ENCODE measurements around the gene CASP8. TPM values are rescaled to one million over a fixed set of nuclear protein-coding genes. Genes with fewer than 3 reads are reported as not detected.

The CASP8 gene
- total RNA-seq, 4 donors from 2014 or later = 4.9 to 17.9 (median 5.3) TPM

DNA sequence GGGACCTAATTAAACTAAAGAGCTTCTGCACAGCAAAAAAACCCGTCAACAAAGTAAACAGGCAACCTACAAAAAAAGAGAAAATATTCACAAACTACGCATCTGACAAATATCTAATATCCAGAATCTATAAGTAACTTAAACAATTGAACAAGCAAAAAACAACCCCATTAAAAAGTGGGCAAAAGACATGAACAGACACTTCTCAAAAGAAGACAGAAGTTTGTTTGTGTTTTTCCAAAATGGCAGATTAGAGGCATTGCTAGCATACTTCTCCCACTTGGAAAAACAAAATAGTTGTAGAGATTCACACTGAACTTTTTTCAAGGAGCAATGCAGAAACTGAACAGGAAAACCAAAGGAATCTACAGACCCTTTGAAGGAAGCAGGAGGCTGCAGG lies 59.2 kb downstream of the CASP8 start:
- Histone ChIP-seq H3K9me3 (peaks cover 0 to 28% (median 17%) of the 10 kb centered on the region in 4 donors), H3K27ac (replicated peaks in 1 of 4) (no peak overlapping the region), H3K27me3 (no peaks in the 10 kb centered on the region), H3K4me3 (no peak overlapping the region), H3K36me3 (peaks cover 0 to 12% (median 7%) of the 10 kb centered on the region in 4 donors), H3K4me1 (no peaks in the 10 kb centered on the region)
- no peak for DNase-seq (ENCODE audit: extremely low spot score)
- 43% methylated on average over 2 of the region's 2 CpGs for WGBS
- TF ChIP-seq, protein P1, sequence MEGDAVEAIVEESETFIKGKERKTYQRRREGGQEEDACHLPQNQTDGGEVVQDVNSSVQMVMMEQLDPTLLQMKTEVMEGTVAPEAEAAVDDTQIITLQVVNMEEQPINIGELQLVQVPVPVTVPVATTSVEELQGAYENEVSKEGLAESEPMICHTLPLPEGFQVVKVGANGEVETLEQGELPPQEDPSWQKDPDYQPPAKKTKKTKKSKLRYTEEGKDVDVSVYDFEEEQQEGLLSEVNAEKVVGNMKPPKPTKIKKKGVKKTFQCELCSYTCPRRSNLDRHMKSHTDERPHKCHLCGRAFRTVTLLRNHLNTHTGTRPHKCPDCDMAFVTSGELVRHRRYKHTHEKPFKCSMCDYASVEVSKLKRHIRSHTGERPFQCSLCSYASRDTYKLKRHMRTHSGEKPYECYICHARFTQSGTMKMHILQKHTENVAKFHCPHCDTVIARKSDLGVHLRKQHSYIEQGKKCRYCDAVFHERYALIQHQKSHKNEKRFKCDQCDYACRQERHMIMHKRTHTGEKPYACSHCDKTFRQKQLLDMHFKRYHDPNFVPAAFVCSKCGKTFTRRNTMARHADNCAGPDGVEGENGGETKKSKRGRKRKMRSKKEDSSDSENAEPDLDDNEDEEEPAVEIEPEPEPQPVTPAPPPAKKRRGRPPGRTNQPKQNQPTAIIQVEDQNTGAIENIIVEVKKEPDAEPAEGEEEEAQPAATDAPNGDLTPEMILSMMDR (IDR thresholded peaks at IDR 0.05) = no peak
- TF ChIP-seq POLR2AphosphoS5 (IDR thresholded peaks at IDR 0.05) (no peak), EP300 (IDR thresholded peaks at IDR 0.05) (no peak), POLR2A (IDR thresholded peaks at IDR 0.05; ENCODE audit: low read depth) (no peak)
- intact Hi-C loops (cut with DNase I) = no loop called here

DNA sequence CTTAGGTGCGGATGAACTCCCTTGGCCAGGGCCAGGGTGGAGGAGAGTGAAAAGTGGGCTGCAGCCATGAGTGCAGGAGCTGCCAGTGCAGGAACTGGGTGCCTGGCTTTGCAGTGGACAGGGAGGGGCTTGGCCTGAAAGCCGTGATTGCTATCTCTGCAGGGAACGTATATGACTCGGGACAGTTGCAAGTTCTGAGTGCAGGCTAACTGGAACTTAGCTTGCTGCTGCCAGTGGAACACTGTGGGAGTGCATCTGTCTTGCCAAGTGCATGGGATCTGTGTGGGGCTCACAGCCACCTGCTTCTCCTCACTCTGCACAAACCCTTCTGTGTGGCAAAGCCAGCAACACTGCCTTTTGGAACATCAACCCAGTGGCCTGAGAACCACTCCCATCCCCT lies 59.9 kb downstream of the CASP8 start:
- H3K4me1 ChIP-seq = no peaks in the 10 kb centered on the region
- H3K4me3 ChIP-seq = no peak overlapping the region
- WGBS = 100% methylated on average over 1 of the region's 4 CpGs
- H3K27me3 ChIP-seq = no peaks in the 10 kb centered on the region
- TF ChIP-seq, protein P1 (IDR thresholded peaks at IDR 0.05) = no peak
- TF ChIP-seq EP300 (IDR thresholded peaks at IDR 0.05) (no peak), POLR2AphosphoS5 (IDR thresholded peaks at IDR 0.05) (no peak), POLR2A (IDR thresholded peaks at IDR 0.05; ENCODE audit: low read depth) (no peak)
- no peak for DNase-seq (ENCODE audit: extremely low spot score)
- peaks cover 0 to 27% (median 17%) of the 10 kb centered on the region in 4 donors for H3K9me3 ChIP-seq
- H3K27ac ChIP-seq (replicated peaks in 1 of 4) = no peak overlapping the region
- peaks cover 0 to 12% (median 9%) of the 10 kb centered on the region in 4 donors for H3K36me3 ChIP-seq
- intact Hi-C loops (cut with DNase I) = no loop called here

DNA sequence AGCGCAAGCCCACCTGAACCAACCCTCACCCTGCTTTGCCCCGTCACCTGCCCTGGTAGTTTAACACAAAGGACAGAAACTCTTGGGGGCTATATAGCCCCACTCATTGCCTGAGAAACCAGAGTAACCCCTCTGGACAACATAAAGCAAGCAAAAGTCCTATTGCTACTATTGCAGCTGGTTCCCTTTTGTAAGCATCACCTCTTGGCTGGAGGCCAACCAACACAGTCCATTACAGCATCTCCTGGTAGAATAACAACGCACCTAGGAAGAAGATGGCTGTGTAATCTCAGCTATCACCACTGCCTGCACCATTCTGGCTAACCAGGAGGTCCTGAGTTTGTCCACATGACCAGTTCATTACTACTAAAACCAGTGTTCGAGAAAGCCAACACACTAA lies 60.4 kb downstream of the CASP8 start:
- TF ChIP-seq, protein P1 (IDR thresholded peaks at IDR 0.05) = no peak
- TF ChIP-seq EP300 (IDR thresholded peaks at IDR 0.05) (no peak), POLR2AphosphoS5 (IDR thresholded peaks at IDR 0.05) (no peak), POLR2A (IDR thresholded peaks at IDR 0.05; ENCODE audit: low read depth) (no peak)
- no peak overlapping the region for H3K27ac ChIP-seq (replicated peaks in 1 of 4)
- 92% methylated on average over 4 of the region's 4 CpGs for WGBS
- no peaks in the 10 kb centered on the region for H3K27me3 ChIP-seq
- peaks cover 0 to 30% (median 17%) of the 10 kb centered on the region in 4 donors for H3K9me3 ChIP-seq
- no peak overlapping the region for H3K4me3 ChIP-seq
- peaks cover 0 to 12% (median 9%) of the 10 kb centered on the region in 4 donors for H3K36me3 ChIP-seq
- intact Hi-C loops (cut with DNase I) = no loop called here
- DNase-seq (ENCODE audit: extremely low spot score) = no peak
- no peaks in the 10 kb centered on the region for H3K4me1 ChIP-seq

DNA sequence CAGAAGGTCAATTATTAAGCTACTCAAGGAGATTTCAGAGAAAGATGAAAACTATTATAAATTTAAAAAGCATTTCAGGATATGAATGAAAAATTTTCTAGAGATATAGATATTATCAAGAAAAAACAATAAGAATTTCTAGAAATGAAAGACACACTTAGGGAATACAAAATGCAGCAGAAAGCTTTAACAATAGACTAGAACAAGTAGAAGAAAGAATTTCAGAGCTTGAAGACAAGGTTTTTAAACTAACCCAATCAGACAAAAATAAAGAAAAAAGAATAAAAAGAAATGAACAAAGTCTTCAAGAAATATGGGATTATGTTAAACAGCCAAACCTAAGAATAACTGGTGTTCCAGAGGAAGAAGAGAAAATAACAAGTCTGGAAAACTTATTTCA lies 62.4 kb downstream of the CASP8 start:
- intact Hi-C loops (cut with DNase I) = no loop called here
- DNase-seq (ENCODE audit: extremely low spot score) = no peak
- TF ChIP-seq POLR2A (IDR thresholded peaks at IDR 0.05; ENCODE audit: low read depth) (no peak), POLR2AphosphoS5 (IDR thresholded peaks at IDR 0.05) (no peak), EP300 (IDR thresholded peaks at IDR 0.05) (no peak)
- TF ChIP-seq, protein P1 (IDR thresholded peaks at IDR 0.05) = no peak
- H3K4me1 ChIP-seq = no peaks in the 10 kb centered on the region
- peaks cover 0 to 40% (median 20%) of the 10 kb centered on the region in 4 donors for H3K9me3 ChIP-seq
- no peak overlapping the region for H3K27ac ChIP-seq (replicated peaks in 1 of 4)
- H3K4me3 ChIP-seq = no peak overlapping the region
- no peaks in the 10 kb centered on the region for H3K27me3 ChIP-seq
- H3K36me3 ChIP-seq = peaks cover 0 to 12% (median 6%) of the 10 kb centered on the region in 4 donors

DNA sequence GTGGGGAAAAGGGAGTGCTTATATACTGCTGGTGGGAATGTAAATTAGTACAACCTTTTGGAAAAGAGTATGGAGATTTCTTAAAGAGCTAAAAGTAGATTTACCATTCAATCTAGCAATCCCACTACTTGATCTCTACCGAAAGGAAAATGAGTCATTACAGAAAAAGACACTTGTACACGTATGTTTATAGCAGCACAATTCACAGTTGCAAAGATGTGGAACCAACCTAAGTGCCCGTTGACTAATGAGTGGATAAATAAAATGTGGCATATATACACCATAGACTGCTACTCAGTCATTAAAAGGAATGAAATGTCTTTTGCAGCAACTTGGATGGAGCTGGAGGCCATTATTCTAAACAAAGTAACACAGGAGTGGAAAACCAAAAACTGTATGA lies 67.3 kb downstream of the CASP8 start:
- Histone ChIP-seq H3K4me1 (no peaks in the 10 kb centered on the region), H3K27ac (replicated peaks in 1 of 4) (no peak overlapping the region), H3K4me3 (no peak overlapping the region), H3K27me3 (no peaks in the 10 kb centered on the region), H3K36me3 (peaks cover 0 to 12% (median 4%) of the 10 kb centered on the region in 4 donors), H3K9me3 (peaks cover 0 to 30% (median 13%) of the 10 kb centered on the region in 4 donors)
- intact Hi-C loops (cut with DNase I) = no loop called here
- WGBS = 91% methylated on average over 3 of the region's 3 CpGs
- TF ChIP-seq EP300 (IDR thresholded peaks at IDR 0.05) = no peak
- TF ChIP-seq, protein P1 (IDR thresholded peaks at IDR 0.05) = no peak
- no peak for TF ChIP-seq POLR2AphosphoS5 (IDR thresholded peaks at IDR 0.05)
- no peak for TF ChIP-seq POLR2A (IDR thresholded peaks at IDR 0.05; ENCODE audit: low read depth)
- DNase-seq (ENCODE audit: extremely low spot score) = no peak
